RWPE1 (cell line): Measurements from ENCODE around the gene AGBL5.

ENCODE experiments used
- CTCF ChIA-PET: fragments of 350-600 bp; sonication (Branson Sonifier 250); formaldehyde crosslinking; extraction: SDS; loops from one replicate; lab custom pipeline; 2021; lab: Yijun Ruan, JAX
- POLR2A ChIA-PET: fragments of 400-600 bp; formaldehyde crosslinking; extraction: SDS; loops from one replicate; lab custom pipeline; 2020; ENCODE audit warnings: antibody characterized with exemption; ENCODE audit not compliant: low non-redundant PET; lab: Yijun Ruan, JAX
- DNase-seq: peaks from one replicate; pipeline ENCODE4 v3.0.0; 2012; ENCODE audit warnings: low spot score
- H3K27ac ChIP-seq: fragments of 450-650 bp; 2 replicates; pipeline ENCODE4 v1.5.1; 2017
- CTCF ChIP-seq: fragments of 450-650 bp; conservative IDR thresholded peaks from 2 replicates; pipeline ENCODE4 v1.5.1; 2017; ENCODE audit warnings: low read depth, mild to moderate bottlenecking

The AGBL5 gene

GRCh38 chr2:27007416-27008374 lies 43.8 kb upstream of the AGBL5 start:
- CTCF ChIA-PET: interaction anchor here (1.3 kb wide), 1 partner anchor 9 kb away, joined by 6 read pairs; no protein-coding TSS in a partner anchor
- no peak for DNase-seq

GRCh38 chr2:27008678-27009077 lies 42.8 kb upstream of the AGBL5 start:
- TF ChIP-seq CTCF: no peak
- ChIA-PET POLR2A (no interaction called here), CTCF (no interaction called here)
- H3K27ac ChIP-seq: no peak overlapping the region
- DNase-seq: no peak

More at GRCh38 chr2:27007416-27008374, 43.8 kb upstream of the AGBL5 start:
- no peak overlapping the region for H3K27ac ChIP-seq
- POLR2A ChIA-PET: no interaction called here
- TF ChIP-seq CTCF: no peak

- no peak for DNase-seq
- ChIA-PET CTCF (interaction anchor here (0.5 to 0.7 kb wide), 3 partner anchors 22 to 1238 kb away, joined by 3 read pairs; no protein-coding TSS in a partner anchor), POLR2A (no interaction called here)
- no peak for TF ChIP-seq CTCF
- H3K27ac ChIP-seq: no peak overlapping the region
Measured at GRCh38 chr2:27009083-27009482, 42.4 kb upstream of the AGBL5 start.

- DNase-seq: no peak
- no peak overlapping the region for H3K27ac ChIP-seq
- ChIA-PET POLR2A (no interaction called here), CTCF (interaction anchor here (0.5 to 0.7 kb wide), 3 partner anchors 23 to 1237 kb away, joined by 3 read pairs; no protein-coding TSS in a partner anchor)
- no peak for TF ChIP-seq CTCF
Measured at GRCh38 chr2:27009716-27010115, 41.8 kb upstream of the AGBL5 start.

GRCh38 chr2:27010139-27010538 lies 41.3 kb upstream of the AGBL5 start:
- ChIA-PET POLR2A (no interaction called here), CTCF (interaction anchor here (0.7 kb wide), 1 partner anchor 193 kb away, joined by 3 read pairs; no protein-coding TSS in a partner anchor)
- no peak for TF ChIP-seq CTCF
- DNase-seq: no peak
- H3K27ac ChIP-seq: no peak overlapping the region

- no peak overlapping the region for H3K27ac ChIP-seq
- TF ChIP-seq CTCF: no peak
- no peak for DNase-seq
- CTCF ChIA-PET: interaction anchor here (0.6 to 2.7 kb wide), 4 partner anchors 51 to 167 kb away, joined by 3 to 13 read pairs (median 3); no protein-coding TSS in a partner anchor
- POLR2A ChIA-PET: no interaction called here
Measured at GRCh38 chr2:27013738-27014137, 37.7 kb upstream of the AGBL5 start.
